Tibial nerve (tissue), 4 donors: ENCODE results near the gene FAHD1. TPM values are rescaled to one million over a fixed set of nuclear protein-coding genes. Genes with fewer than 3 reads are reported as not detected.

Experiments
- DNase-seq, 2 donors: peaks; one replicate each; pipeline ENCODE4 v3.0.0-alpha.2; 2019; ENCODE audit warnings: low spot score in 2 of 2
- H3K27ac ChIP-seq, 4 donors: fragments of 200-600 bp; sonication (generic) in 3 of 4; one replicate each; pipeline ENCODE4 v1.5.1; 2017 to 2019; ENCODE audit warnings: mild to moderate bottlenecking in 1 of 4
- H3K27me3 ChIP-seq, 2 donors: fragments of 200-600 bp; sonication (generic) in 1 of 2; one replicate each; pipeline versions ENCODE4 v1.5.1 to v1.6.0; 2017 to 2019
- H3K36me3 ChIP-seq, 3 donors: fragments of 200-600 bp; sonication (generic); one replicate each; pipeline ENCODE4 v1.5.1; 2018 to 2019
- H3K4me1 ChIP-seq, 4 donors: fragments of 200-600 bp; sonication (generic) in 3 of 4; one replicate each; pipeline ENCODE4 v1.5.1; 2017 to 2019
- H3K4me3 ChIP-seq, 4 donors: fragments of 200-600 bp; sonication (generic) in 3 of 4; one replicate each; pipeline ENCODE4 v1.5.1; 2017 to 2019; ENCODE audit warnings: mild to moderate bottlenecking in 1 of 4, moderate library complexity in 1 of 4
- H3K9me3 ChIP-seq, 4 donors: fragments of 200-600 bp; sonication (generic) in 3 of 4; one replicate each; pipeline ENCODE4 v1.5.1; 2017 to 2019
- EP300 ChIP-seq, 2 donors: sonication (generic); formaldehyde crosslinking; IDR thresholded peaks; one replicate each; pipeline ENCODE4 v1.6.1; 2017; ENCODE audit warnings: antibody characterized with exemption in 2 of 2, mild to moderate bottlenecking in 1 of 2
- POLR2A ChIP-seq, 2 donors: fragments of 450-650 bp; IDR thresholded peaks; one replicate each; pipeline ENCODE4 v1.6.1; 2017; ENCODE audit warnings: antibody characterized with exemption in 2 of 2, mild to moderate bottlenecking in 2 of 2, moderate library complexity in 2 of 2
- WGBS, 2 donors: methylation state at CpG; one replicate each; pipeline ENCODE4 v1.1.5; 2018; 5-methylcytosine and 5-hydroxymethylcytosine counted together
- total RNA-seq, 4 donors: library from RNA; depleted of rRNA; stranded (reverse); fragments of >200 nt; gene quantifications; one replicate each; pipeline ENCODE4 v1.1.0, GENCODE V29; 2016
- TF ChIP-seq, protein P1 (sequence below), 5 experiments: fragments of 200-600 bp in 3 of 5; fragments of 450-650 bp in 2 of 5; sonication (generic) in 3 of 5; IDR thresholded peaks; one replicate each; pipeline ENCODE4 v1.5.1; 2016 to 2019; ENCODE audit warnings: antibody characterized with exemption in 5 of 5, mild to moderate bottlenecking in 3 of 5, moderate library complexity in 2 of 5

Gene FAHD1
- total RNA-seq, 4 donors from 2014 or later = 17.5 to 44.1 (median 33.7) TPM

DNA sequence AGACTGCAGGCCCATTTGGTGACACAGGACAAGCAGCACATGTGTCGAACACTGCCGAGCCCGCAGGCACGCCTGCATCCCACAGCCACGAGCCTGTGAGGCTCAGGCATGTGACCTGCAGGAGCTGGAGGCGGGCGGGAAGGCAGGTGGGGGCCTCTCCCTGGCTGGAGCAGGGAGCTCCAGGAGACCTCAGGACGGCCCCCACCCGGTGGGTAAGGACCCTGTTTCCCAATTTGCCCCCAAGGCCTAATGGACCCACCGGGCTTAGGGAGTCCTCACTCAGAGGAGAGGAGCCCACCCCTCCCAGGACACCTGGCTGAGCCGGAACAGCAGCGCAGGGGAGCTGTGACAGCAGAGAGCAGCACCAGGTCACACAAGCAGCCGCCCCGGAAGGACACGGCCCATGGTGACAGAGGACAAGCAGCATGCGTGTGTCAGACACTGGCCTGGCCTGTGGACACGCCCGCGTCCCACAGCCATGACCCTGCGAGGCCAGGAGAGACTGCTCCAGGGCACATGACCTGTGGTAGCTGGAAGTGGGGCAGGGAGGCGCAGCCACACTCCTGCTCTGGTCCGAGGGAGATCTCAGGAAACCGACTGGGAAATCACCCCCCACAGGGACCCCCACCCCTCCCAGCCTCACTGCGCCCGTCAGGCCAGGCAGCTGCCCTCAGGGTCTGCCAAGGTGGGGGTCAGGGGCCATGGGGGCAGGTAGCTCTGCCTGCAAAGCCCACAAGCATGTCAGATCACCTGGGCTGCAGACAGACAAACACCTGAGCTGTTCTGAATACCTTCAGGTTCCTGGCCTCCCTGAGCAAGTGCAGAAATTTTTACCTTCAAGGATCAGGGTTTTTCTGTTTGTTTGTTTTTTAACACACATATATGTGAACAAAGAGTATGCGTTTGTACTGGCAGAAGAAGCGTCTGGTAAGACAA lies 47.0 kb upstream of the FAHD1 start:
- WGBS, 2 donors = 67 to 74% methylated on average over 16 to 25 of the region's 27 CpGs
- H3K4me1 ChIP-seq = peaks cover 0 to 58% (median 22%) of the 10 kb centered on the region in 4 donors
- H3K9me3 ChIP-seq = no peaks in the 10 kb centered on the region
- DNase-seq = no peak
- H3K27me3 ChIP-seq = no peaks in the 10 kb centered on the region
- TF ChIP-seq POLR2A (IDR thresholded peaks at IDR 0.05) (no peak), EP300 (IDR thresholded peaks at IDR 0.05) (no peak)
- TF ChIP-seq, protein P1, sequence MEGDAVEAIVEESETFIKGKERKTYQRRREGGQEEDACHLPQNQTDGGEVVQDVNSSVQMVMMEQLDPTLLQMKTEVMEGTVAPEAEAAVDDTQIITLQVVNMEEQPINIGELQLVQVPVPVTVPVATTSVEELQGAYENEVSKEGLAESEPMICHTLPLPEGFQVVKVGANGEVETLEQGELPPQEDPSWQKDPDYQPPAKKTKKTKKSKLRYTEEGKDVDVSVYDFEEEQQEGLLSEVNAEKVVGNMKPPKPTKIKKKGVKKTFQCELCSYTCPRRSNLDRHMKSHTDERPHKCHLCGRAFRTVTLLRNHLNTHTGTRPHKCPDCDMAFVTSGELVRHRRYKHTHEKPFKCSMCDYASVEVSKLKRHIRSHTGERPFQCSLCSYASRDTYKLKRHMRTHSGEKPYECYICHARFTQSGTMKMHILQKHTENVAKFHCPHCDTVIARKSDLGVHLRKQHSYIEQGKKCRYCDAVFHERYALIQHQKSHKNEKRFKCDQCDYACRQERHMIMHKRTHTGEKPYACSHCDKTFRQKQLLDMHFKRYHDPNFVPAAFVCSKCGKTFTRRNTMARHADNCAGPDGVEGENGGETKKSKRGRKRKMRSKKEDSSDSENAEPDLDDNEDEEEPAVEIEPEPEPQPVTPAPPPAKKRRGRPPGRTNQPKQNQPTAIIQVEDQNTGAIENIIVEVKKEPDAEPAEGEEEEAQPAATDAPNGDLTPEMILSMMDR (IDR thresholded peaks at IDR 0.05) = no peak
- peaks cover 0 to 62% (median 0%) of the 10 kb centered on the region in 3 donors for H3K36me3 ChIP-seq
- no peak overlapping the region for H3K4me3 ChIP-seq
- no peak overlapping the region for H3K27ac ChIP-seq

- Histone ChIP-seq H3K9me3 (no peaks in the 10 kb centered on the region), H3K36me3 (peaks cover 0 to 62% (median 0%) of the 10 kb centered on the region in 3 donors), H3K27me3 (no peaks in the 10 kb centered on the region), H3K27ac (no peak overlapping the region), H3K4me1 (peaks cover 0 to 61% (median 27%) of the 10 kb centered on the region in 4 donors), H3K4me3 (peak overlapping the region in 1 of 4 donors; percentile 93)
- no peak for DNase-seq
- 76 to 77% methylated on average over 6 of the region's 6 CpGs for WGBS, 2 donors
- TF ChIP-seq POLR2A (IDR thresholded peaks at IDR 0.05) = no peak
- TF ChIP-seq, protein P1 (IDR thresholded peaks at IDR 0.05) = no peak
- TF ChIP-seq EP300 (IDR thresholded peaks at IDR 0.05) = no peak
These were observed 46.3 kb upstream of the FAHD1 start for GRCh38 chr16:1780677-1781072.

DNA sequence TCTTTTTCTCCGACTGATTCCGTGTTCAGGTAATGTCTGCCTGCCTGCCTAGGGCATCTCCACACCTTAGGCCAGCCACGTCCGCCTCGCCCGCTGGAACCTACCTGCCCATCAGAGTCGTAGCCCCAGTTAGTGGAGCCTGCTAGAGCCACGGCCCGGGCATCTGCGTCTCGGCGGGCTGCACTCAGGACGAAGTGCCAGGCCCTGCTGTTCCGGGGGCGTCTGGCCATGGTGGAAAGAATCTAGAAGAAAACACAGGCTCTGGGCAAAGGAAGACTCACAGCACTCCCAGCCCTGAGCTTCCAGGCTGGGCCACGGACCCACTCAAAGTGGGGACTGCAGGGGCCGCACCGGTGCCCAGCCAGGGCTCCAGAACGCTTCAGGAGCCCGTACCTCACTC lies 45.8 kb upstream of the FAHD1 start:
- Histone ChIP-seq H3K4me1 (peaks cover 0 to 61% (median 27%) of the 10 kb centered on the region in 4 donors), H3K27me3 (no peaks in the 10 kb centered on the region), H3K36me3 (peaks cover 0 to 62% (median 0%) of the 10 kb centered on the region in 3 donors), H3K9me3 (no peaks in the 10 kb centered on the region), H3K27ac (peak overlapping the region in 3 of 4 donors; percentile 83 to 91 (median 88)), H3K4me3 (peak overlapping the region; percentile 80 to 93 (median 88))
- no peak for TF ChIP-seq POLR2A (IDR thresholded peaks at IDR 0.05)
- WGBS, 2 donors = 67 to 72% methylated on average over 16 to 20 of the region's 20 CpGs
- no peak for DNase-seq

DNA sequence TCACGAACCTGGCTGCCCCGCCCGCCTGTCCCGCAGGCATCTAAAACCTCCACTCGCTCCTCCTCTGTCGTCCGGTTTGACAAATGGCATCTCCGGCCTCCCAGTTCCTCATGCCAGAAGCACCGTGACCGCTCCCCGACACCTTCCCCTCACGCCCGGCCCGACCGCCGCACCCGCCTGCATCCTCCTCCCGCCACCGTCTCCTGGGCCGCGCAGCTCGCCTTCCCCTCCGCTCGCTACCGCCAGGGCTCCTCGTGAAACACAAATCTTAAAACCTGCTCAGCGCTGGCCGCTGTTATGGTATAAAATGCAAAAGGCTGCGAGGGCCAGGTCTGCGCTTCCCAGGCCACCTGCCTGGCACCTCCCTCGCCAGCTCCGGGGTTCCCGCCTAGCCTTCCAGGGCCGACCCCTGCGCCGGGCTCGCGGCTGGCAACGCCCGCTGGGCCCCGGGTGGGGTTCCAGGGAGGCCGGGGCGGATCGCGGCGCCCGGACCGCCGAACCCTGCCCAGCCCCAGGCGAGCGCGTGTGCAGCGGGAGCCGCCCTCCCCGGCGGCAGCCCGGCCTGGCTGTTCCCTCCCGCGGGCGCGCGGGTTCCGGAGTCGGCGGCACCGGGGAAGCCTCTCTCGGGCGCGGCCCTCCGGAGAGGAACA lies 45.1 kb upstream of the FAHD1 start:
- Histone ChIP-seq H3K36me3 (peaks cover 0 to 62% (median 0%) of the 10 kb centered on the region in 3 donors), H3K27ac (peak overlapping the region; percentile 74 to 91 (median 86)), H3K9me3 (no peaks in the 10 kb centered on the region), H3K4me3 (peak overlapping the region; percentile 80 to 93 (median 88)), H3K4me1 (peaks cover 0 to 62% (median 27%) of the 10 kb centered on the region in 4 donors), H3K27me3 (no peaks in the 10 kb centered on the region)
- DNase-seq = no peak
- 1% methylated on average over 31 to 47 of the region's 70 CpGs for WGBS, 2 donors
- TF ChIP-seq POLR2A (IDR thresholded peaks at IDR 0.05) (no peak), EP300 (IDR thresholded peaks at IDR 0.05) (no peak)
- TF ChIP-seq, protein P1 (IDR thresholded peaks at IDR 0.05) = no peak

DNA sequence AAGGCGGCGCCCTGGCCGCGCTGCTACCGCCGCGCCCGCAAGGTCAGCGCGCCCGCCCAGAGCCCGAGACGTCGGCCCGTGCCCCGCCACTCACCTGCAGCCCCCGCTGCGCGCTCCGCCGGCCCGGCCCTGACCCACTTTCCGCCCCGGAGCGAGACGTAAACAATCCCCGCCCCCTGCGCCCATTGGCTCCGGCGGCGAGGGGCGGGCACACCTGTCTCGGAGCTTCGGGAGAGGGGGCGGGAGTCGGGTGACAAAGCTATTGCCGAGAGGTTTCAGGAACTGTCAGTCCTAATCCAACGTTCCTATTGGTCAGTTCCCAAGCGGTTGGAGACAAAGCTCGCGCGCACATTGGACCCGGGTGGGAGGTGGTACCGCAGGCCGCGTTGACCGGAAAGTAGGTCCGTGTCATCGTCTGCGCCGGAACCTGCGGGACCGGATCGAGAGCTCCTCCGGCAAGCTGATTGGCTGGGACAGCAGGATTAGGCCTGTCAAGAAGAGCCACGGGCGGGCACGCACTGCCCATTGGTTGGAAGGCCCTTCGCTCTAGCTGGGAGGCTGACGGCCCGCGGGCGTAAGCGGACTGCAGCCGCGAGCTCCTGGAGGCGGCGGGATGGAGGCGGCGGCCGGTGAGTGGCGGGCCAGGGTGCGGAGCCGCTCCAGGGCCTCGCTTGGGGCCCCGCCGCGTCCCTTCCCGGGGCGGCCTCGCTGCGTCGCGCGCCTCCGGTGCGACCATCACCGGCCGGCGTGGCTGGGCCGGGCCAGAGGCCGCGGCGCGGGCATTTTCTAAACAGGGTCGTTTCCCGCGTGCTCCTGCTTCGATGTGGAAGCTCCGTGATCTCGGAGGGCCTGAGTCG lies 44.4 kb upstream of the FAHD1 start, which contains the start of the genes NUBP2 and SPSB3:
NUBP2 (plus strand) TSS at position 553 of the 857 bp plus-strand sequence; CDS start at position 614, 61 bp downstream.
SPSB3 (minus strand) TSS at position 164 of the 857 bp plus-strand sequence. CDS start 1,088 bp downstream, outside the sequence.
- peaks cover 0 to 62% (median 0%) of the 10 kb centered on the region in 3 donors for H3K36me3 ChIP-seq
- DNase-seq = peak; percentile 97 to 99

More for the DNA sequence above, 44.4 kb upstream of the FAHD1 start, which contains the start of the genes NUBP2 and SPSB3:
- TF ChIP-seq, protein P1 (IDR thresholded peaks at IDR 0.05) = peak in 2 of 5 experiments; percentile 6 to 41
- peak; percentile 47 to 76 for TF ChIP-seq POLR2A (IDR thresholded peaks at IDR 0.05)
- TF ChIP-seq EP300 (IDR thresholded peaks at IDR 0.05) = peak; percentile 82 to 96
- H3K4me3 ChIP-seq = peak within 1 kb of the TSS; percentile 84 to 94 (median 93)
- peaks cover 0 to 63% (median 27%) of the 10 kb centered on the region in 4 donors for H3K4me1 ChIP-seq
- H3K27me3 ChIP-seq = no peaks in the 10 kb centered on the region
- peak within 1 kb of the TSS; percentile 74 to 91 (median 86) for H3K27ac ChIP-seq
- no peaks in the 10 kb centered on the region for H3K9me3 ChIP-seq
- 0 to 2% methylated on average over 9 to 82 of the region's 102 CpGs for WGBS, 2 donors
